IPS-20b (cell line): ENCODE results near the gene EFCAB7.

ENCODE experiments used
- H3K27ac ChIP-seq: one replicate; pipeline ENCODE4 v1.5.1; 2013; ENCODE audit warnings: low read length
- H3K27me3 ChIP-seq: 2 replicates; pipeline ENCODE4 v1.6.1; 2013; ENCODE audit warnings: mild to moderate bottlenecking, low read length, inconsistent platforms; ENCODE audit not compliant: insufficient read depth
- H3K36me3 ChIP-seq: 2 replicates; pipeline ENCODE4 v1.6.1; 2013; ENCODE audit warnings: low read depth, mild to moderate bottlenecking, inconsistent platforms, low read length, moderate library complexity; ENCODE audit not compliant: insufficient read depth
- H3K4me1 ChIP-seq: 2 replicates; pipeline ENCODE4 v1.6.1; 2013; ENCODE audit warnings: mild to moderate bottlenecking, control low read depth, inconsistent platforms, low read length, moderate library complexity; ENCODE audit not compliant: insufficient read depth
- H3K4me3 ChIP-seq: 2 replicates; pipeline ENCODE4 v1.5.1; 2013; ENCODE audit warnings: mild to moderate bottlenecking, low read length, inconsistent platforms
- H3K9ac ChIP-seq: 2 replicates; pipeline ENCODE4 v1.6.1; 2013; ENCODE audit warnings: low read depth, mild to moderate bottlenecking, inconsistent platforms, low read length, moderate library complexity
- H3K9me3 ChIP-seq: 2 replicates; pipeline ENCODE4 v1.6.1; 2013; ENCODE audit warnings: mild to moderate bottlenecking, low read depth, low read length, inconsistent platforms; ENCODE audit not compliant: insufficient read depth

The EFCAB7 gene

DNA sequence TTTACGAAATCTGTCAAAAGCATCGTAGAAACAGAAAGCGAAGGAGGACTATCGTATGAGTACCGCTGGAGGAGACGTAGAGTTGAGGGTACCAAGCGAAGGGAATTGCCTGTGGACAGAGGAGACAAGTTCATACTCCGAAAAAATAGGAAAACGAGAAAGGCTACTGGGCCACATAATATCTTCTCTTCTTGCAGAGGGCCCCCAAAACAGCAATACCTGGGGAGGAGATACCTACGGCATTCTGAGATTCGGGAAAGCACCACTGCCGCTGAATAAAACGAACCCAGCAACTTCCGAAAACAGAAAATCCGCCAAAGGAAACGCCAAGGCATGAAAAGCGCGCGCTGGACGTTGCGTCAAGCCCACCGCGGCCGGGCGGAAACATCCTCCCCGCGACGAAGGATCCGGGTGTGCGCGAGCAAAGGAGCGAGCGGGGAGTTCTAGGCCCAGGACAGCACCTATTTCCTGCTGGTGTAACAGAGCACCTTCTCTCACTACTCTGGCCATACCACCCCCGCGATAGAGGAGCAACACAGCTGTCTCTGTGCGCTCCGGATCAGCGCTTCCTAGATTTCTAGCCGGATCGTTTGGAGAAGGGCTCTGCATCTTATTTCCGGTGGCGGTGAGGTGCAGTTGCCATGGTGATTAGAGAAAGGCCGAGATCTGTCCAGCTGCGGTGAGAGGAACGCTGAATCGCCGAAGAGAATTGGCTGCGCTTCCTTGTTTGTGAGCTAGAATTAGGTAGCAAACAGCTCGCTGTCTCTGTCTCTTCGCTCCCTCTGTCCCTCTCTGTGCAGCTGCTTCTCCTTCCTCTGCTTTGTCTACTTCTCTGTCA, at the start of gene EFCAB7, which contains the start of gene ITGB3BP:
Gene EFCAB7, plus strand, starts transcription at position 635 of the 838 bp plus-strand sequence. CDS start 2,048 bp downstream, outside the sequence.
Gene ITGB3BP, minus strand, starts transcription at position 335 of the 838 bp plus-strand sequence. Its CDS starts 92 bp downstream, at position 243.
- Histone ChIP-seq H3K9ac (peak within 1 kb of the TSS; percentile 87), H3K27ac (peak within 1 kb of the TSS; percentile 44), H3K36me3 (no peaks in the 10 kb centered on the region), H3K27me3 (no peaks in the 10 kb centered on the region), H3K9me3 (no peaks in the 10 kb centered on the region), H3K4me1 (peaks cover 4% of the 10 kb centered on the region; the same call in 1 of the 2 replicates), H3K4me3 (peak within 1 kb of the TSS; percentile 96)

GRCh38 chr1:63475761-63476160, 47.6 kb upstream of the EFCAB7 start:
- Histone ChIP-seq H3K36me3 (peaks cover 20% of the 10 kb centered on the region), H3K4me3 (no peak overlapping the region), H3K27me3 (no peaks in the 10 kb centered on the region), H3K27ac (no peak overlapping the region), H3K9ac (no peak overlapping the region), H3K4me1 (no peaks in the 10 kb centered on the region), H3K9me3 (peaks cover 11% of the 10 kb centered on the region)

GRCh38 chr1:63480057-63480456, 43.3 kb upstream of the EFCAB7 start:
- no peak overlapping the region for H3K9ac ChIP-seq
- no peaks in the 10 kb centered on the region for H3K4me1 ChIP-seq
- H3K27me3 ChIP-seq: no peaks in the 10 kb centered on the region
- H3K4me3 ChIP-seq: no peak overlapping the region
- H3K9me3 ChIP-seq: no peaks in the 10 kb centered on the region
- H3K27ac ChIP-seq: no peak overlapping the region
- peaks cover 13% of the 10 kb centered on the region for H3K36me3 ChIP-seq

GRCh38 chr1:63486629-63487028, 36.7 kb upstream of the EFCAB7 start:
- H3K4me1 ChIP-seq: no peaks in the 10 kb centered on the region
- H3K36me3 ChIP-seq: no peaks in the 10 kb centered on the region
- no peak overlapping the region for H3K27ac ChIP-seq
- no peaks in the 10 kb centered on the region for H3K9me3 ChIP-seq
- H3K4me3 ChIP-seq: no peak overlapping the region
- no peaks in the 10 kb centered on the region for H3K27me3 ChIP-seq
- H3K9ac ChIP-seq: no peak overlapping the region

DNA sequence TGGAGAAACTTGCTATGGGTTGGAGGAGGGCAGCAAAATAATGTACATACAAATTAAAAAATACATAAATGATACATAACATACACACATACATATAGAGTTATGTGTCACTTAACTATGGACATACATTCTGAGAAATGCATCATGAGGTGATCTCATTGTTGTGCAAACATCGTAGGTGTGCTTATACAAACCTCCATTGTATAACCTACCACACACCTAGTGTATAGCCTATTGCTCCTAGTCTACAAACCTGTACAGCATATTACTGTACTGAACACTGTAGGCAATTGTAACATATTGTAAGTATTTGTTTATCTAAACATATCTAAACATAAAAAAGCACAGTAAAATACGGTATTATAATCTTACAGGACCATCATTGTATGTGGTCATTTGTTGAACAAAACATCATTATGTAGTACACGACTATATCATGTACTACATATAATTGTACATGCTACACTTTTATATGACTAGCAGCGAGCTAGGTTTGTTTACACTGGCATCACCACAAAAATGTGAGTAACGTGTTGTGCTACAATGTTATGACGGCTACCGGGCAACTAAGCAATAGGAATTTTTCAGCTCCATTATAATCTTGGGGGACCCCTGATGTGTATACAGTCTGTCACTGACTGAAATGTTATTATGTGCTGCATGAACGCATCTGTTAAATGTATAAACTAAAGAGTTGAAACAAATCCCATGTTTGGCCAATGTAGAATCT, 35.8 kb upstream of the EFCAB7 start:
- Histone ChIP-seq H3K27ac (no peak overlapping the region), H3K36me3 (no peaks in the 10 kb centered on the region), H3K4me1 (no peaks in the 10 kb centered on the region), H3K9ac (no peak overlapping the region), H3K9me3 (no peaks in the 10 kb centered on the region), H3K4me3 (no peak overlapping the region), H3K27me3 (no peaks in the 10 kb centered on the region)

- no peaks in the 10 kb centered on the region for H3K27me3 ChIP-seq
- no peak overlapping the region for H3K9ac ChIP-seq
- H3K9me3 ChIP-seq: no peaks in the 10 kb centered on the region
- no peak overlapping the region for H3K27ac ChIP-seq
- H3K36me3 ChIP-seq: no peaks in the 10 kb centered on the region
- no peaks in the 10 kb centered on the region for H3K4me1 ChIP-seq
- H3K4me3 ChIP-seq: no peak overlapping the region
These were observed 25.7 kb upstream of the EFCAB7 start for GRCh38 chr1:63497577-63497976.

- Histone ChIP-seq H3K9me3 (no peaks in the 10 kb centered on the region), H3K4me1 (no peaks in the 10 kb centered on the region), H3K27ac (no peak overlapping the region), H3K36me3 (no peaks in the 10 kb centered on the region), H3K27me3 (no peaks in the 10 kb centered on the region), H3K9ac (no peak overlapping the region), H3K4me3 (no peak overlapping the region)
These were observed 25.2 kb upstream of the EFCAB7 start for GRCh38 chr1:63498106-63498505.

GRCh38 chr1:63501256-63501655, 22.1 kb upstream of the EFCAB7 start:
- Histone ChIP-seq H3K27ac (no peak overlapping the region), H3K9ac (no peak overlapping the region), H3K27me3 (no peaks in the 10 kb centered on the region), H3K36me3 (peaks cover 1% of the 10 kb centered on the region; the same call in 1 of the 2 replicates), H3K9me3 (no peaks in the 10 kb centered on the region), H3K4me3 (no peak overlapping the region), H3K4me1 (no peaks in the 10 kb centered on the region)

- Histone ChIP-seq H3K9me3 (no peaks in the 10 kb centered on the region), H3K4me1 (no peaks in the 10 kb centered on the region), H3K27me3 (no peaks in the 10 kb centered on the region), H3K9ac (no peak overlapping the region), H3K4me3 (no peak overlapping the region), H3K27ac (no peak overlapping the region), H3K36me3 (peaks cover 20% of the 10 kb centered on the region; the same call in 1 of the 2 replicates)
These were observed 16.5 kb upstream of the EFCAB7 start for GRCh38 chr1:63506782-63507181.

DNA sequence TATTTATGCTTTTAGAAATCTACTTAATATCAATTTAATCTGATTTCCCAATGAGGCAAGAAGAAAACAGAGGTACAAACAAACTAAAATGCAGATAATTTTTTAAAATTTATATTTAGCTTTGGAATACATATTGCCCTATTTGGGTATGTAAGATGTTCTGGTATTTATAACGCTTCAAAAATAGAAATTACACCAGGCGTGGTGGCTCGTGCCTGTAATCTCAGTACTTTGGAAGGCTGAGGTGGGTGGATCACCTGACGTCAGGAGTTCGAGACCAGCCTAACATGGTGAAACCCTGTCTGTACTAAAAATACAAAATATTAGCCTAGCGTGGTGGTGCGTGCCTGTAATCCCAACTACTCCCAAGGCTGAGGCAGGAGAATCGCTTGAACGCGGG, 13.6 kb upstream of the EFCAB7 start:
- Histone ChIP-seq H3K4me3 (no peak overlapping the region), H3K9me3 (no peaks in the 10 kb centered on the region), H3K9ac (no peak overlapping the region), H3K4me1 (no peaks in the 10 kb centered on the region), H3K27me3 (no peaks in the 10 kb centered on the region), H3K36me3 (peaks cover 20% of the 10 kb centered on the region; the same call in 1 of the 2 replicates), H3K27ac (no peak overlapping the region)

DNA sequence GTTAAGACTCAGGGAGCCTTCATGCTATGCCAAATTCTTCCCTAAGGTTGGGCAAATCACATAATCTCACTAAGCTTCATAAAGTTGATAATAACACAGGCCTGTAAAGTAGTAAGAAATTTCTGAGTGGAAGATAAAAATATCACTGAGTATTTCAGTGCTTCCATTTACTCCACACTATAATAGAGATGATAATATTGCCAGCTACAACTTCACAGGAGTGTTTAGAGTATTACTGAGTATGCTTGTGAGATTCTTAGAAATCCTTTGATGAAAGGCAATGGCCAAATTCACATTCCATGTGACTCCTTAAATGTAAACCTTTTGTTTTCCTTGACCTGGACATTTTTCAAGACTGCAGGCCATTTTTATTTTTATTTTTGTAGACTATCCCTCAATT, 10.7 kb upstream of the EFCAB7 start:
- H3K4me3 ChIP-seq: no peak overlapping the region
- no peaks in the 10 kb centered on the region for H3K9me3 ChIP-seq
- H3K36me3 ChIP-seq: peaks cover 5% of the 10 kb centered on the region; the same call in 1 of the 2 replicates
- no peak overlapping the region for H3K9ac ChIP-seq
- H3K27me3 ChIP-seq: no peaks in the 10 kb centered on the region
- H3K27ac ChIP-seq: no peak overlapping the region
- no peaks in the 10 kb centered on the region for H3K4me1 ChIP-seq
